WERI-Rb-1 (cell line): ENCODE measurements around the gene CNOT3.

Experiments used
- DNase-seq: peaks from one replicate; pipeline ENCODE4 v3.0.0-alpha.2; 2020
- H3K27ac ChIP-seq: fragments of 250-450 bp; sonication (Bioruptor Pico); 2 replicates; pipeline ENCODE4 v1.5.1; 2020; ENCODE audit warnings: mild to moderate bottlenecking, moderate library complexity
- H3K27me3 ChIP-seq: fragments of 250-450 bp; sonication (Bioruptor Pico); 2 replicates; pipeline ENCODE4 v1.5.1; 2021; ENCODE audit warnings: mild to moderate bottlenecking, low read depth, moderate library complexity; ENCODE audit not compliant: insufficient read depth, severe bottlenecking
- H3K36me3 ChIP-seq: fragments of 250-450 bp; sonication (Bioruptor Pico); 2 replicates; pipeline ENCODE4 v1.5.1; 2020; ENCODE audit warnings: mild to moderate bottlenecking, moderate library complexity
- H3K4me3 ChIP-seq: 2 replicates; pipeline ENCODE4 v1.5.1; 2011; ENCODE audit warnings: low read depth, mild to moderate bottlenecking, control low read depth, low read length
- H3K9me3 ChIP-seq: fragments of 250-450 bp; sonication (Bioruptor Pico); 2 replicates; pipeline ENCODE4 v1.5.1; 2021; ENCODE audit warnings: mild to moderate bottlenecking, moderate library complexity; ENCODE audit not compliant: severe bottlenecking
- CTCF ChIP-seq: IDR thresholded peaks from 2 replicates; pipeline ENCODE4 v1.5.1; 2011; ENCODE audit warnings: low read depth, mild to moderate bottlenecking, control low read depth, inconsistent platforms, low read length

The CNOT3 gene

GRCh38 chr19:54155694-54156093 is 18.1 kb downstream of the CNOT3 start:
- Histone ChIP-seq H3K9me3 (no peaks in the 10 kb centered on the region), H3K4me3 (no peak overlapping the region), H3K27ac (no peak overlapping the region), H3K27me3 (no peaks in the 10 kb centered on the region), H3K36me3 (peaks cover 76% of the 10 kb centered on the region)
- no peak for TF ChIP-seq CTCF
- no peak for DNase-seq

GRCh38 chr19:54156490-54156889 is 18.9 kb downstream of the CNOT3 start:
- Histone ChIP-seq H3K27ac (no peak overlapping the region), H3K36me3 (peaks cover 69% of the 10 kb centered on the region), H3K9me3 (no peaks in the 10 kb centered on the region), H3K27me3 (no peaks in the 10 kb centered on the region), H3K4me3 (no peak overlapping the region)
- no peak for DNase-seq
- no peak for TF ChIP-seq CTCF

- H3K36me3 ChIP-seq, result peaks cover 64% of the 10 kb centered on the region
- TF ChIP-seq CTCF, result no peak
- H3K27me3 ChIP-seq, result no peaks in the 10 kb centered on the region
- DNase-seq, result no peak
- no peaks in the 10 kb centered on the region for H3K9me3 ChIP-seq
- no peak overlapping the region for H3K4me3 ChIP-seq
- H3K27ac ChIP-seq, result no peak overlapping the region
These were observed 19.4 kb downstream of the CNOT3 start for GRCh38 chr19:54156953-54157352.

GRCh38 chr19:54158812-54159351 is 21.3 kb downstream of the CNOT3 start:
- peak overlapping the region; percentile 71 for H3K4me3 ChIP-seq
- peaks cover 45% of the 10 kb centered on the region for H3K36me3 ChIP-seq
- DNase-seq, result no peak
- no peak for TF ChIP-seq CTCF
- no peaks in the 10 kb centered on the region for H3K9me3 ChIP-seq
- peak overlapping the region; percentile 94 for H3K27ac ChIP-seq
- no peaks in the 10 kb centered on the region for H3K27me3 ChIP-seq

- no peaks in the 10 kb centered on the region for H3K27me3 ChIP-seq
- H3K9me3 ChIP-seq, result no peaks in the 10 kb centered on the region
- peak; percentile 99 for DNase-seq
- 0 out of 2 replicates have a peak, but pooled peaks have one; percentile 6 for TF ChIP-seq CTCF
- peaks cover 38% of the 10 kb centered on the region for H3K36me3 ChIP-seq
- H3K4me3 ChIP-seq, result peak within 1 kb of the TSS; percentile 83
- peak within 1 kb of the TSS; percentile 94 for H3K27ac ChIP-seq
These were observed 22.0 kb downstream of the CNOT3 start, which contains the start of gene LENG1 for GRCh38 chr19:54159352-54160181. Gene LENG1, minus strand, starts transcription at chr19:54159721. Its CDS starts 26 bp downstream, at chr19:54159695.
